MCF 10A (cell line): ENCODE results near the gene HAGHL. TPM values are rescaled to one million over a fixed set of nuclear protein-coding genes. Genes with fewer than 3 reads are reported as not detected.

Source experiments
- BruUV-seq: library from RNA; stranded (reverse); fragments of 400-500 nt; replicated peaks from 2 replicates; lab custom pipeline; 2021; lab: Mats Ljungman, UMichigan
- CTCF ChIA-PET: fragments of 300-600 bp; sonication (Branson Sonifier 250); formaldehyde crosslinking; extraction: SDS; loops from one replicate; lab custom pipeline; 2021; ENCODE audit warnings: antibody characterized with exemption, inconsistent platforms; lab: Yijun Ruan, JAX
- POLR2A ChIA-PET: fragments of 300-600, 350-650 bp; sonication (Branson Sonifier 250); formaldehyde crosslinking; extraction: SDS; loops from one replicate; lab custom pipeline; 2020; ENCODE audit warnings: antibody characterized with exemption, inconsistent platforms; lab: Yijun Ruan, JAX
- DNase-seq: peaks from one replicate; pipeline ENCODE4 v3.0.0-alpha.2; 2018; ENCODE audit not compliant: unreplicated experiment
- H3K27ac Mint-ChIP-seq: one replicate; pipeline ENCODE4 v1.8.0; 2022; ENCODE audit warnings: mild to moderate bottlenecking, low read depth, mixed read lengths; ENCODE audit not compliant: unreplicated experiment
- H3K27me3 Mint-ChIP-seq: one replicate; pipeline ENCODE4 v1.8.0; 2022; ENCODE audit warnings: mixed read lengths; ENCODE audit not compliant: insufficient read depth, unreplicated experiment
- H3K36me3 Mint-ChIP-seq: one replicate; pipeline ENCODE4 v1.8.0; 2022; ENCODE audit warnings: mild to moderate bottlenecking, moderate library complexity, mixed read lengths; ENCODE audit not compliant: insufficient read depth, unreplicated experiment
- H3K4me1 Mint-ChIP-seq: one replicate; pipeline ENCODE4 v1.8.0; 2022; ENCODE audit warnings: mixed read lengths; ENCODE audit not compliant: insufficient read depth, unreplicated experiment
- H3K4me3 Mint-ChIP-seq: one replicate; pipeline ENCODE4 v1.8.0; 2022; ENCODE audit warnings: mild to moderate bottlenecking, moderate library complexity, mixed read lengths; ENCODE audit not compliant: unreplicated experiment
- H3K9me3 Mint-ChIP-seq: one replicate; pipeline ENCODE4 v1.8.0; 2022; ENCODE audit warnings: mixed read lengths; ENCODE audit not compliant: unreplicated experiment
- intact Hi-C: fragments of 100-400 bp; cut with micrococcal nuclease; formaldehyde crosslinking; loops from 2 replicates; pipeline ENCODE4 v1.14.1; 2022
- total RNA-seq: library from RNA; stranded (reverse); gene quantifications from 2 replicates; pipeline ENCODE4 v1.2.3, GENCODE V29; 2022
- TF ChIP-seq, protein P1 (sequence below): fragments of 200-600 bp; IDR thresholded peaks from one replicate; pipeline ENCODE4 v1.8.0; 2022; ENCODE audit warnings: antibody characterized with exemption, mild to moderate bottlenecking; ENCODE audit not compliant: unreplicated experiment

HAGHL gene
- total RNA-seq, 1 experiment from 2014 or later = 24.5 TPM

DNA sequence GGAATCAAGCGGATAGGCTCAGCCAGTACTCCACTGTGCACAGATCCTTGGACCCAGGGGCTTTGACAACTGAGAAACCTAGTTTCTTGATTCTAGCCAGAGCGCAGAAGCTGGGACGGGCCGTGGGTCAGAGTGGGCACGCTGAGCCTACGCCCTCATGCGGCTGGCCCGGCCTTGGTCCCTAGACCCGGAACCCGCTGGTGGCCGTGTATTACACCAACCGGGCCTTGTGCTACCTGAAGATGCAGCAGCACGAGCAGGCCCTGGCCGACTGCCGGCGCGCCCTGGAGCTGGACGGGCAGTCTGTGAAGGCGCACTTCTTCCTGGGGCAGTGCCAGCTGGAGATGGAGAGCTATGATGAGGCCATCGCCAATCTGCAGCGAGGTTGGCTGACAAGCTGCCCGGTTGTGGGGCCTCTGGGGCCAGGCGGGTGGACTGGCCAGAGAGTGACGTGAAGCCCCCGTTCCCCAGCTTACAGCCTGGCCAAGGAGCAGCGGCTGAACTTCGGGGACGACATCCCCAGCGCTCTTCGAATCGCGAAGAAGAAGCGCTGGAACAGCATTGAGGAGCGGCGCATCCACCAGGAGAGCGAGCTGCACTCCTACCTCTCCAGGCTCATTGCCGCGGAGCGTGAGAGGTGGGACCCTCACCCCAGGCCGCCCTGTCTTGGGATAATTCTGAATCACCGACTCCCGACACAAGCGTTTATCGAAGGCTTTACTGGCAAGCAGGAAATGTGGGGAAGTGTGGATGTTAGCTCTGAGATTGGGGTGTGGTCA lies 45.8 kb upstream of the HAGHL start:
- peak overlapping the region; percentile 57 for H3K27ac Mint-ChIP-seq
- H3K4me1 Mint-ChIP-seq = peaks cover 6% of the 10 kb centered on the region
- TF ChIP-seq, protein P1, sequence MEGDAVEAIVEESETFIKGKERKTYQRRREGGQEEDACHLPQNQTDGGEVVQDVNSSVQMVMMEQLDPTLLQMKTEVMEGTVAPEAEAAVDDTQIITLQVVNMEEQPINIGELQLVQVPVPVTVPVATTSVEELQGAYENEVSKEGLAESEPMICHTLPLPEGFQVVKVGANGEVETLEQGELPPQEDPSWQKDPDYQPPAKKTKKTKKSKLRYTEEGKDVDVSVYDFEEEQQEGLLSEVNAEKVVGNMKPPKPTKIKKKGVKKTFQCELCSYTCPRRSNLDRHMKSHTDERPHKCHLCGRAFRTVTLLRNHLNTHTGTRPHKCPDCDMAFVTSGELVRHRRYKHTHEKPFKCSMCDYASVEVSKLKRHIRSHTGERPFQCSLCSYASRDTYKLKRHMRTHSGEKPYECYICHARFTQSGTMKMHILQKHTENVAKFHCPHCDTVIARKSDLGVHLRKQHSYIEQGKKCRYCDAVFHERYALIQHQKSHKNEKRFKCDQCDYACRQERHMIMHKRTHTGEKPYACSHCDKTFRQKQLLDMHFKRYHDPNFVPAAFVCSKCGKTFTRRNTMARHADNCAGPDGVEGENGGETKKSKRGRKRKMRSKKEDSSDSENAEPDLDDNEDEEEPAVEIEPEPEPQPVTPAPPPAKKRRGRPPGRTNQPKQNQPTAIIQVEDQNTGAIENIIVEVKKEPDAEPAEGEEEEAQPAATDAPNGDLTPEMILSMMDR = no peak
- no TSS peak for BruUV-seq
- no peaks in the 10 kb centered on the region for H3K27me3 Mint-ChIP-seq
- peaks cover 53% of the 10 kb centered on the region for H3K36me3 Mint-ChIP-seq
- POLR2A ChIA-PET = interaction anchor here (0.6 to 3.9 kb wide), 20 partner anchors 9 to 154 kb away, joined by 3 to 32 read pairs (median 6); partner anchors contain the start of genes ANTKMT, CAPN15, CCDC78 and FBXL16
- CTCF ChIA-PET = interaction anchor here (0.6 to 1.8 kb wide), 4 partner anchors 13 to 103 kb away, joined by 3 to 9 read pairs (median 4); partner anchors contain the start of gene RHOT2
- peak overlapping the region; percentile 76 for H3K4me3 Mint-ChIP-seq
- intact Hi-C loops = no loop called here
- peak; percentile 61 for DNase-seq
- H3K9me3 Mint-ChIP-seq = no peaks in the 10 kb centered on the region

DNA sequence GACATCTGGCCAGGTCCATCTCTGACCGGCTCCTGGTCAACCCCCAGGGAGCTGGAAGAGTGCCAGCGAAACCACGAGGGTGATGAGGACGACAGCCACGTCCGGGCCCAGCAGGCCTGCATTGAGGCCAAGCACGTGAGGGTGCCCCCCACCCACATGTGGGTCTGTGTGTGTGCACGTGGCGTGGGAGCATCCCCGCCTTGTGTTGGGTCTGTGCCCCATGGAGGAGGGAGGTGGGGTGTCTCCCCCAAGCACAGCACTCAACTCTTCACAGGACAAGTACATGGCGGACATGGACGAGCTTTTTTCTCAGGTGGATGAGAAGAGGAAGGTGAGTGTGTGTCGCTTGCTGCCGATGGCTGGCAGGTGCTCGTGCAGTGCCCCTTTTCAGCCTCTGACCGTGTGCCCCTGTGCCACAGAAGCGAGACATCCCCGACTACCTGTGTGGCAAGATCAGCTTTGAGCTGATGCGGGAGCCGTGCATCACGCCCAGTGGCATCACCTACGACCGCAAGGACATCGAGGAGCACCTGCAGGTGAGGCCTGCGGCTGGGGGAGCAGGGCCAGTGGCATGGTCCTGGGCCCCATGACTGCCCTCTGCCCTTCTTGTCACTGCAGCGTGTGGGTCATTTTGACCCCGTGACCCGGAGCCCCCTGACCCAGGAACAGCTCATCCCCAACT lies 45.0 kb upstream of the HAGHL start:
- TSS peak; percentile 76 for BruUV-seq
- POLR2A ChIA-PET = interaction anchor here (0.6 to 3.9 kb wide), 18 partner anchors 8 to 155 kb away, joined by 3 to 32 read pairs (median 7); partner anchors contain the start of genes ANTKMT, CAPN15, CCDC78 and FBXL16

DNA sequence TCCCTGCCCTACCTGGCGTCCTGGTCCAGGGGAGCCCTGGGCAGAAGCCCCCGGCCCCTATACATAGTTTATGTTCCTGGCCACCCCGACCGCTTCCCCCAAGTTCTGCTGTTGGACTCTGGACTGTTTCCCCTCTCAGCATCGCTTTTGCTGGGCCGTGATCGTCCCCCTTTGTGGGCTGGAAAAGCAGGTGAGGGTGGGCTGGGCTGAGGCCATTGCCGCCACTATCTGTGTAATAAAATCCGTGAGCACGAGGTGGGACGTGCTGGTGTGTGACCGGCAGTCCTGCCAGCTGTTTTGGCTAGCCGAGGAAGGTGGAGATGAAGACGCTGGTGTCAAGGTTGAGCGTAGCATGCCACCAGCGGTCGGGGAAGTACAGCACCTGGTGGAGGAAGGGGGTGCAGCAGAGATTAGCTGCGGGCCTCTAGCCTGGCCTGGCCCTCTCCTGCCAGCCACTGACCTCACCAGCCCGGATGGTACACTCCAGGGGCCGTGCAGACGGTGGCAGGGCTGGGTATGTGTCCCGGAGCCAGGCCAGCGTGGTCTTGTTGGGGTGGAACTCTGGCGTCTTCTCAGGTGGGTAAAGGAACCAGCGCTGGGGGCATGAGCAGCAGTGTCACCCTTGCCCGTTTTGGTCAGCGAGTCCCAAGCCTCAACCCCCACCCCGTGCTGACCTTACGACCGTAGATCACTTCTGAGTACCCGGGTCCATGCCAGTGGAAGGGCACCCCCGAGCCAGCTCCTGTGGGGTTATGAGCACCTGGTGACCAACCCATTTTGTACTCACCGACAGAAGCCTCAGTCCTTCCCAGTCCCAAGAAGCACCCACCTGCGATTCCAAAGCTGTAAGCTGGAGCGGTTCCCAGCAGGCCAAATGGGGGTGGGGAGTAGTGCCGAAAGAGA lies 44.2 kb upstream of the HAGHL start:
- ChIA-PET CTCF (interaction anchor here (0.6 to 1.8 kb wide), 3 partner anchors 15 to 30 kb away, joined by 3 to 9 read pairs (median 5); partner anchors contain the start of gene RHOT2), POLR2A (interaction anchor here (0.7 to 2.9 kb wide), 11 partner anchors 7 to 155 kb away, joined by 3 to 32 read pairs (median 6); partner anchors contain the start of genes ANTKMT, CAPN15 and WDR24)
- Mint-ChIP-seq H3K27ac (no peak overlapping the region), H3K4me1 (peaks cover 6% of the 10 kb centered on the region), H3K27me3 (no peaks in the 10 kb centered on the region), H3K4me3 (peak overlapping the region; percentile 76), H3K9me3 (no peaks in the 10 kb centered on the region), H3K36me3 (peaks cover 59% of the 10 kb centered on the region)
- intact Hi-C loops = no loop called here
- no peak for DNase-seq
- no TSS peak for BruUV-seq
- TF ChIP-seq, protein P1 = no peak

More for the DNA sequence above, 45.0 kb upstream of the HAGHL start:
- CTCF ChIA-PET = interaction anchor here (1.0 to 1.8 kb wide), 3 partner anchors 14 to 31 kb away, joined by 4 to 9 read pairs (median 5); partner anchors contain the start of gene RHOT2
- Mint-ChIP-seq H3K9me3 (no peaks in the 10 kb centered on the region), H3K4me1 (peaks cover 6% of the 10 kb centered on the region), H3K4me3 (peak overlapping the region; percentile 76), H3K36me3 (peaks cover 59% of the 10 kb centered on the region), H3K27me3 (no peaks in the 10 kb centered on the region), H3K27ac (peak overlapping the region; percentile 57)
- intact Hi-C loops = no loop called here
- DNase-seq = peak; percentile 42
- TF ChIP-seq, protein P1 = no peak
